NCI-H226 (cell line): ENCODE data around the gene ZC3H12C.

ENCODE experiments used
- DNase-seq: peaks from one replicate; pipeline ENCODE4 v3.0.0-alpha.2; 2015

ZC3H12C gene

GRCh38 chr11:110156503-110156902 lies 63.3 kb downstream of the ZC3H12C start:
- DNase-seq = no peak

GRCh38 chr11:110158317-110159200 lies 65.4 kb downstream of the ZC3H12C start:
- DNase-seq = no peak

GRCh38 chr11:110159476-110159875 lies 66.3 kb downstream of the ZC3H12C start:
- DNase-seq = no peak

- DNase-seq = no peak
Measured at GRCh38 chr11:110160016-110160415, 66.8 kb downstream of the ZC3H12C start.

- DNase-seq = no peak
Measured at GRCh38 chr11:110160437-110160836, 67.2 kb downstream of the ZC3H12C start.

- DNase-seq = no peak
Measured at GRCh38 chr11:110161061-110161460, 67.9 kb downstream of the ZC3H12C start.

- DNase-seq = no peak
Measured at GRCh38 chr11:110162216-110162615, 69.0 kb downstream of the ZC3H12C start.

- no peak for DNase-seq
Measured at GRCh38 chr11:110165039-110165925, 72.1 kb downstream of the ZC3H12C start.

GRCh38 chr11:110168033-110168803 lies 75.0 kb downstream of the ZC3H12C start:
- no peak for DNase-seq

GRCh38 chr11:110169738-110170137 lies 76.5 kb downstream of the ZC3H12C start:
- no peak for DNase-seq

GRCh38 chr11:110172468-110173065 lies 79.4 kb downstream of the ZC3H12C start:
- DNase-seq = no peak

GRCh38 chr11:110173811-110174644 lies 80.8 kb downstream of the ZC3H12C start:
- DNase-seq = peak; percentile 62

- DNase-seq = peak; percentile 26
Measured at GRCh38 chr11:110174645-110175310, 81.6 kb downstream of the ZC3H12C start.

- peak; percentile 58 for DNase-seq
Measured at GRCh38 chr11:110176366-110177085, 83.3 kb downstream of the ZC3H12C start.

- no peak for DNase-seq
Measured at GRCh38 chr11:110177086-110177456, 83.9 kb downstream of the ZC3H12C start.

GRCh38 chr11:110179064-110179463 lies 85.9 kb downstream of the ZC3H12C start:
- DNase-seq = no peak

- peak; percentile 71 for DNase-seq
Measured at GRCh38 chr11:110182886-110183285, 89.7 kb downstream of the ZC3H12C start.

GRCh38 chr11:110184456-110184855 lies 91.3 kb downstream of the ZC3H12C start:
- DNase-seq = no peak

GRCh38 chr11:110185121-110185591 lies 92.0 kb downstream of the ZC3H12C start:
- no peak for DNase-seq

GRCh38 chr11:110185599-110185998 lies 92.4 kb downstream of the ZC3H12C start:
- DNase-seq = no peak
